GM19395 (cell line): ENCODE measurements around the gene GALNT2.

Source experiments
- ATAC-seq: cut with Tn5 transposase; IDR thresholded peaks from one replicate; pipeline ENCODE4 v1.9.1; 2021; ENCODE audit warnings: mild to moderate bottlenecking, moderate library complexity; ENCODE audit not compliant: unreplicated experiment

Gene GALNT2

DNA sequence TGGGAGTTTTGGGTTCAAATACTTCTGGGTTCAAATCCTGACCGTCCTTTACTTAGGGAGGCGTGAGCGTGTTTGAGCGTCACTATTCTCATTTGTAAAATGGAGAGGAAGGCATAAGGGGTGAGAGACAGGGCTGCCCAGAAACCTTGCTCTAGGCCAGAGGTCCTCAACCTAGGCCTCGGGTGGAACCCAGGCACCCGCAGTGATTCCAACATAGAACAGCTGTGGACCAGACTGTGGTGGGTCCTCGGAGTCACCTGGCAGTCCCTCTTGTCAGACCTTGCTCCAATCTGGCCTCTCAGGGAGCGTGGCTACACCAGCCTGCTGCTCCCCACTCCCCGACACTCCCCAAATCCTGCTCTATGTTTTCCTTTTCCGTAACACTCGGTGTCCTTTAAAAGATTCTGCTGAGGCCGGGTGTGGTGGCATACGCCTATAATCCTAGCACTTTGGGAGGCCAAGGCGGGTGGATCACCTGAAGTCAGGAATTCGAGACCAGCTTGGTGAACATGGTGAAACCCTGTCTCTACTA lies 242.7 kb downstream of the GALNT2 start:
- ATAC-seq, result no peak

DNA sequence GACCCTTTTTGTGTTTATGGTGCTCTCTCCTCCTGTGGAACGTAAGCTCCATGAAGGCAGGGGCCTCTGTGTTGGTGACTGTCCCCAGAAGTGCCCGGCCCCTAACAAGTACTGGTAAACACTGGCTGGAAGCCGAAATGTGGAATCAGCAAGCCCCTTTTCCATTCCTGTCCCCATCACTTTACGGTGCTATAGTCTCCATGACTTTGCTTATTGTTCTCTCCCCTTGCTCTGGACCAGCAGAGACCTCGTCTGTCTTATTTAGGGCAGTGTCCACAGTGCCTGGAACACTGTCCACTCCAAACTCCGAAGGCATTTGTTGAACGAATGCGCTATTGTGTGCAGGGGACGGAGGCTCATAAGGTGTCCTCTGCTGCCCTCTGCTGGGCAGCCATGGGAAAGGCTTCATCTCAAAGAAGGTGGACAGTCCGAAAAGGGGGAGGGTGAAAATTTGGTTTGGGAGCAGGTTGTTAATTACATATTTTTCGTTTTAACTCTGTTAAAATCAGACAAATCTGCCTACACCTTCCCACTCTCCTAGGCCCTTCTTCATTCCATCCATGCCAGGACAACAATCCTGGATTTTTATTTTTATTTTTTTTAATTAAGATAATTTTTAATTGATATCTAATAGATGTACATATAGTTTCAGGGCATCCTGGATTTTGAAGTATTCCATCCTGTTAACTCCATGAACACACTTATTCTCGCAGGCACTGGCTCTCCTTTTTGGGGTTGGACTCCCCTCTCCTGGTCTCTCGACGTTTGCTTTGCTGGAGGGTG lies 243.5 kb downstream of the GALNT2 start:
- ATAC-seq, result peak; percentile 67

DNA sequence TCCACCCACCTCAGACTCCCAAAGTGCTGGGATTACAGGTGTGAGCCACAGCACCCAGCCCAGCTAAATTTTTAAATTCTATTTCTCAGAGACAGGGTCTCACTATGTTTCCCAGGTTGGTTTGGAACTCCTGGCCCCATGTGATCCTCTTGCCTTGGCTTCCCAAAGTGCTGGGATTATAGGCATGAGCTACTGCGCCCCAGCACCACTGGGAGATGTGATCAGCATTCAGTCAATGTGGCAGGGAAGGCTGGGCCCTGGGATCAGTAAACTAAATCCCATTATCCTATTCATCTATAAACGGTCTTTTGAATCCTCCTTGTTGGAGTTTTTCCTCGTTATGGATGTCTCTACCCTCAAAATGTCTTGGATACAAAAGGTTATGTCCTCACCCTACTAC lies 245.6 kb downstream of the GALNT2 start:
- no peak for ATAC-seq

DNA sequence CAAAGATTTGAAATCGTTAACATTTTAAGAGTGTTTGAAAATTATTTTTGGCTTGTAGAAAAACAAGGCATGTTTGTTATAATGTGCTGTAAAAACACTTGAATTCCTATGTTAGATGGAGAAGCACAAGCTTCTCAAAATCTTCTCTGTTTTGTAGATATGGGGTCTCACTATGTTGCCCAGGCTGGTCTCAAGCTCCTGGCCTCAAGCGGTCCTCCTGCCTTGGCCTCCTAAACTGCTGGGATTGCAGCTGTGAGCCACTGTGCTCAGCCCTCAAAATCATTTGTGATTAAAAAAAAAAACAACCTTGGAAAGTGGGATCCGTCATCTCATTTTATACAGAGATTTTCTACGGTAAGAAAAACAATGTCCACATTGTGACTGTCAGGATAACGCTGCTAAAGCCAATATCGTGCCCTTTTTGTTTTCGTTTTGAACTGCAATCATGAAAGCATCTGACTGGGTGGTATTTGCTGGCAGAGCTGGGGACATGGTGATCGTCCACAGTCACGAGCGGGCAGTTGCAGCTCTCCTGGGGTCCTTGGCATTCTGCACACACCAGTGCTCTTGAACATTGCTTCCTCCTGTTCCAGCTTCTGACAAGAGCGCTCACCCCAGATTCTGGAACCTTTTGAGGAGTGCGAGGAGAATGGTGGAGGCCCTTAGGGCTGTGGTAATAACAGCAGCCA lies 246.6 kb downstream of the GALNT2 start:
- ATAC-seq, result no peak

DNA sequence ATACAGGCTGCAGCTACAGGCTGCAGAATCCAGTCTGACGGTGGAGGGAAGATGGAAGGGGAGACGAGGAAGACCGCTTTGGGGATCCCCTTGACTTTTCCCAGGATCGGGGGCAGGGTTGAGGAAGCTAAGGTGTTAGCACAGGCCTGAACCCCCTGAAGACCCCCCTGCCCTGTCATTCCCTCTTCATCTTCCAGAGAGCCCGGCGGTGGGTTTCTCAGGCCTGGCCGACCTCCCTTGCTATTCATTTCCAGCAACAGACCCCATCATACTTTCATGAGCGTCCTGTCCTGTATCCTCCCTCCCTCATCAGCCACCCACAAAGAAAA lies 247.1 kb downstream of the GALNT2 start:
- no peak for ATAC-seq

DNA sequence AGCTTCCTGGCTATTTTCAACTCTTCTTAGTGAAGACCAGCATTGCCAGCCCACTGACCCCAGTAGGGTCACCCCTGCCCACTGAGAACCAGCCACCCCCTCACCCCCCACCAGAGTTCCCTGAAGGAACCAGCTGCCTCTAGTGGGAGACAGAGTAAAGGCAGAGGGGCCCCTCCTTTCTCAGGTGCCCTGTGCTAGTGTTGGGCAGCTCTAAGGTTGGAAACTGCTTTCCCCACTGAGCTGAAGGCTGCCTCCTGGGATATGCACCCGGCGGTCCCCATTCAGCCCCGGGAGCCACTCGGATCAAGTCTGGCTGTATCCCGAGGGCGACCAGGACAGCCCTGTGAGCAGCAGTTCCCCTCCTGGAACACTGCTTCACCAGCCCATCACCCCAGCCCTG lies 248.1 kb downstream of the GALNT2 start:
- ATAC-seq, result no peak

DNA sequence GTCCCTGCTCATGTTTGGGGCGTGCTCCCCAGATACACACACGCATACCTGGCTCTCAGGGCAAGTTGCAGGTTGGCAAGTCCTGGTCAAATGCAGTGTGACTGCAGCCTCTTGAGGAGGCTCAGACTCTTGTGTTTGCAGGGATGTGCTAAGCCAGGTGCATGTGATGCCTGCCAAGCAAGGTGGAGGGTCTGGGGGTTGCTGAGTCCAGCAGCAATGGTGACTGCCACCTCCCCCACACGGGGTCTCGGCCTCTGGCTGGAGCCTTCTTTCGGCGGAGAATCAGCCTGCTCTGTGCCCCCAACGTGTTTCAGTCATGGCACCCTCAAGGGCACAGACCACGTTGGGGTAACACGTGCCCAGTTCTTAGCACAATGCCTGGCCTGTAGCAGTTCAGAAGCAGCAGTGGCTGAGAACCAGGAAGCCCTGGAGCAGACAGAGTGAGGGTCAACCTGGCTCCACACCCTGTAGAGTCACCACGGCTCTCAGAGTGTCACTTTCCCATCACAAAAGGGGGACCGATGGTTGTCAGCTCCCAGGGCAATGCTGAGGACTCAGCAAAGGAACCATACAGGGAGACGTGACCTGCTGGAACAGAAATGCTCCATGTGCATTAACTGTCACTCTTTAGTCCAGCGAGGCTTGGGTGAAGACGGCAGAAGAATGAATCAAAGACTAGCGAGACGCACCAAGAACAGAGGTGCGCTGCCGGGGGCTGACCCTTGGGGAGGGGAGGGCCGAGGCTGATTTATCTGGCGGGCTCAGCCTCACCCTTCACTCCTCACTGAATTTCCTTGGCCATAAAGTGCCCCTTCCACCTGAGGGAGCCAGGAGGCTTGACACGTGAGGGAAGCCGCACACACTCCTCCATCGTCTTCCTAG lies 250.1 kb downstream of the GALNT2 start:
- no peak for ATAC-seq

DNA sequence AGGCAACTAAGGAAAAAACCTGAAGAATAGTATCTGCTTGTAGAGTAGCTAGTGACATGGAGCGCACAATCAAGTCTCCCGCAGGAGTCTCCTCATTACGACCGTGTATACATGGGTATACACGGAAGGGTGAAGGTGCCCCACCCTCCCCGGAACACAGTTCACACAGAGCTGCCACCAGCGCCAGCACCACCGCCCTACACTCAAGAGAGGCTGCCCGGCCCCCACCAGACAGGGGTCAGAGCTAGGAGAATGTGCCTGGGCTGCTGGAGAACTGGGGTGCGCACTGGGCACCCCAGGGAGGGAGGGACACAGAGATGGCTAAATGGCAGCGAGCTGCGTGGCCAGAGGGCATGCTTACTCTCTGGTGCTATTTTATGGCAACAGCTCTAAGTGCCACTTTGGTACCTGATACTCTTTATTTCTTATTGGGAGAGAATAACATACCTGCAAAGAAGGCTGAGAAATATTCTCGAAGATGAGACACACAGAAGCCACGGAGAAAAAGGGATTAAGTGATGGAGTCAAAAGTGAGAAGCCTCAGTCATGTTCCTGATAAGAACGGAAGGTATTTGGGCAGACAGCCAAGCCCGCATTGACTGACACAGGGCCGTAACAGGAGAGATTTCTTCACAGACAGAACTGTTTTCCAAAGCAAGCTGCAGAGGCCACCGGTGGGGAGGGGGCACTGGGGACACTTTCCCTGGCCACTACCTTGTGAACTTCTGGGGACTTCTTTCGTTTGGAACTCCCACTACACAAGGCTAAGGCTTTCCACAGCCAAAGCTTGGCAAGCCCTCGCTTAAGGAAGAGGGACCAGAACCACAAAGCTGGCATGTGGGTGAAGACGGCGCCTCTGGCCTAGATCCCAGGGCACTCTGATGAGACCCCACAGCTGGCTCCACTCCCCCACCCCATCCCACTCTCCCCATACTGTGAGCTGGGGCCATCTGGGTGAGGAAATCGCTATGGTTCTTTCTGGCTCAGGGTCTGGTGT lies 251.1 kb downstream of the GALNT2 start:
- no peak for ATAC-seq

DNA sequence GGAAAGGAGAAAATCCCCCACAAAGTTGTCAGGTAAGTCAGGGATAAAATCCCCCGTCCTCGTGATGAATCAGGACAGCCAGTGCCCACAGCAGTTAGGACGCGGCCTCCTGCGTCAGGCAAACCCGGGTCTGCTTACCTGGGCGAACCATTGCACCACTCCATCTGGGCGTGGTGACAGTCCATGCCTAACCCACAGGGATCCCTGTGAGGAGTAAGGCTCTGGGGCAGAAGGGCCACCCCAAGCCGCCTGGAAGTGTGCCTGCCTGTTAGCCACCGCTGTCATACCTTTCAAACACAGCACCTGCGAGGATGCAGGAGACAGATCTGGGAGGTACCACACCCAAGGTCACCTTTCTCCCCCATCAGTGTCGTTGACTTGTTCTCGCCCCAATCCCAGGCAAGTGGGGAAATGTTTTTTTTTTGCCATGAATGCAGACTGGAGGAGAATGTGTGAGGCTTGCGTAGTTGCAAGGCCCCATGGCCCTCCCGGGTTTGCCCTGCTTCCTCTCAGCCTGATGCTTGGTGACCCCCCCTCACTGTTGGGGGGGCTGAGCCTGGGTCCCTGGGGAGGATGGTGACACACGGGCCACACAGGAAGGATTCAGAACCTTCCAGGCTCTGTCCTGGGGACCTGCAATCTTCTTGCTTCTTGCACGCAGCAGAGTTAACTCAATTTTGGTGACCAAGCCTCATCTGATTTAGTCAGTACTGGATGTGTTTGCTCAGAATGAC lies 252.1 kb downstream of the GALNT2 start:
- no peak for ATAC-seq

DNA sequence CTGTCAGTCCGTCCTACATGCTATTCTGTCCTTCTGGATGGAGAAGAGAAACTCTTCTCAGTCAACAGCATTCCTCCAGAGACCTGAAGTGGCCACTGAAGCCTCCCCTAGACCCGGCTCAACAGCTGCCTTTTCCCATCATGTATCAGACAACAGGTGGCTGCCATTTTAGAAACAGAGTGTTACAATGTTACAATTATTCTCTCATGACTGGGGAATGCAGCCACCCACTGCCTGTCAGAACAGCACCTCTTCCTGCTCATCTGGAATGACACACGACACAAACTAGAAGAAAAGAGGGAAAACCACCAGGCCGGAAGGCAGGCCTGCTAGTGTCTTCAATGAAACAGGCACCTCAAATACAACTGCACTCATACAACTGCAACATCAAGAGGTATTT lies 253.8 kb downstream of the GALNT2 start:
- no peak for ATAC-seq

DNA sequence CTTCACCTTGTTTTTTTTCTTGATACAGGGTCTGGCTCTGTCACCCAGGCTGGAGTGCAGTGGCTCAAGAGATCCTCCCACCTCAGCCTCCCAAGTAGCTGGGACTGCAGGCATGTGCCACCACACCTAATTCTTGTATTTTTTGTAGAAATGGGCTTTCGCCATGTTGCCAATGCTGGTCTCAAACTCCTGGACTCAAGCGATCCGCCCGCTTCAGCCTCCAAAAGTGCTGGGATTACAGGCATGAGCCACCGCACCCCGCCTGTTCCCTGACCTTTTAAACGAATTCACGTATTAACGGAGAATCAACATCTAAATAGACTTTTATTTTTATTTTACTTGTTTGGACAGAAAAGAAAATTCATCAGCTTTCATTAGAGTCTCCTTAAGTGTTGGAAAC lies 254.3 kb downstream of the GALNT2 start:
- no peak for ATAC-seq

DNA sequence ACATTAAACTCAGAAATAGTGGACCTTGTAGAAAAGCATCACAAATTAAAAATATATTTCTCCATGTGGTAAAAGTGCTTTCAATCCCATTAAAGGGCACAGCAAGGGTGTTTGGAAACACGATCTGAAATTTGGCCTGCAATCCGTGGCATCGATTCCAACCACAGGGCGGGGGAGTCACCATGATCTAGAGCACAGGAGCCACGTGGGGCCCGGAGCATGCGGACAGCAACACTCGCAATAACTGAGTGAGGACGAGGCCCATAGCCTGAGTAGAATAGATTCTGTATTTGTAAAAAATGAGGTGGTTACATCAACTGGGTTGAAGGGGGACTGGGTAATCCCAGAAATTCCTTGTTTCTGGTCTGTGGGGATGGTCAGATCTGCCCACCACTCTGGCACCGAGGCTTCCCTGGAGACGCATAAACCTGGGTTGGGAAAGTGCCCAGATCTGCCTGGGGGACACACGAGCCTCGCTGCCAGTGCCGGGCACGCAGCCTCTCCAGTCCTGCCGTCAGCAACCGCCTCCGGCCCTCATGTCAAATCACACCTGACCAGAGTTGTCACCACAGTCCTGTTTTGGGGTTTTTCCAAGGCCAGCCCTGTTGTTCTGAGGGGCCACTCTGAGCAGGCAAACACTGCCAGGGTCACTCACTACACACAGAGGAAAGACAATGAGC lies 254.8 kb downstream of the GALNT2 start:
- no peak for ATAC-seq

DNA sequence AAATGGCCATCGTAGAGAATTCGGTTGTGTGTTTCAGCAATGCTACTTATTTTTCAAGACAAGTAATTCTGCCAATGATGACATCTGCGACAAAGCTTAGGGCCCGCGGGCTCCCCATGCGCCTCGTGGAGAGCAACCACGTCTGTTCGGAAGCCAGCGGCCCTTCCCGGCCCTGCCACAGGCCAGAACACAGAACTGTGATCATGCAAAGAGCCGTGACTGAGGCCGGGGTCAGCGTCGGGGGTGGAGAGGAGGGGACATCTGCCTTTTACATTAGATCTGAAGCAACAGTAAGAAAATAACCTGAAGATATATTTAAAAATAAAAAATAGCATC lies 255.4 kb downstream of the GALNT2 start:
- ATAC-seq, result no peak

DNA sequence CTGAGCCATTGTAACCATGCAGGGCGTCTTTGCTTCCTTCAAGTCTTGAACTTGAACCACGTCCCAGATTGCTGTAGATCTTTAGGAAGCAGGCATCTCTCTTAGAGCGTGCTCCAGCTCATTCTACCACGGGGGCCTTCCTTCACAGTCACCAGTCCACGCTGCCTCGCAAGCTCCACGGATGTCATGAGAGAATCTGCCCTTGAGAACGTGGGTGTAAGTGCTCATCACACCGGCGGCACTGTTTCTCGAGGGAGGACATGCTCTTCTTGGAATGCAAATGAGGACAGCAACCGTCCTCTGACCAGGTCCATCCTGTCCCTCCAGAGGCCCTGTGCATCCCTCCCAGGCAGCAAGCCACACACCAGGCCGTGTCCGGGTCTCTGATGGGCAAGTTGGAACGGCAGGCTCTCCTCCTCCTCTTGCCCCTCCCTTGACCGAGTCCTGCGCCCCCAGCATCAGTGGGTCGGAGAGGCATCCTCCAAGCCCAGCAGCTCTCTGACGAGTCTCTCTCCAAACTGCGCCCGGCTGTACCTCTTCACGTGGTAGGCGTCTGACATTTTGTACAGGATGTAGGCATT lies 256.0 kb downstream of the GALNT2 start:
- ATAC-seq, result no peak

DNA sequence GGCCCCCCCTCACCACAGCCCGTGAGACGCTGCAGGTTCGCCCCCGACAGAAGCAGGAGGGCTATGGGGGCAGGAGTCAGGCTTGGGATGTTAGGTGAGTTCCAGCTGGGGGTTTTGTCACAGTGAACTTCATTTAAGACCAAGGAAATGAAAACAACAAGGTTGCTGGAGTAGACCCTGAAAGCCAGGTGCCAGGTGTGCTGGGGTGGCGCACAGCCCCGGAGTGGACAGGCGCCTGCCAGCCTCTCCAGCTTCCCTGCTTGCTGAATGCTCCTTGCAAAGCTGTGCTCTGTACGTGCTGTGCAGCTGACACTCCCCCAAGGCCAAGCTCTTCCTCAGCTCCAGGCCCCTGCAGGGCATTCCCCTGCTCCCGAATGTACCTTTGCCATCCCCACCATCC lies 256.6 kb downstream of the GALNT2 start:
- no peak for ATAC-seq

DNA sequence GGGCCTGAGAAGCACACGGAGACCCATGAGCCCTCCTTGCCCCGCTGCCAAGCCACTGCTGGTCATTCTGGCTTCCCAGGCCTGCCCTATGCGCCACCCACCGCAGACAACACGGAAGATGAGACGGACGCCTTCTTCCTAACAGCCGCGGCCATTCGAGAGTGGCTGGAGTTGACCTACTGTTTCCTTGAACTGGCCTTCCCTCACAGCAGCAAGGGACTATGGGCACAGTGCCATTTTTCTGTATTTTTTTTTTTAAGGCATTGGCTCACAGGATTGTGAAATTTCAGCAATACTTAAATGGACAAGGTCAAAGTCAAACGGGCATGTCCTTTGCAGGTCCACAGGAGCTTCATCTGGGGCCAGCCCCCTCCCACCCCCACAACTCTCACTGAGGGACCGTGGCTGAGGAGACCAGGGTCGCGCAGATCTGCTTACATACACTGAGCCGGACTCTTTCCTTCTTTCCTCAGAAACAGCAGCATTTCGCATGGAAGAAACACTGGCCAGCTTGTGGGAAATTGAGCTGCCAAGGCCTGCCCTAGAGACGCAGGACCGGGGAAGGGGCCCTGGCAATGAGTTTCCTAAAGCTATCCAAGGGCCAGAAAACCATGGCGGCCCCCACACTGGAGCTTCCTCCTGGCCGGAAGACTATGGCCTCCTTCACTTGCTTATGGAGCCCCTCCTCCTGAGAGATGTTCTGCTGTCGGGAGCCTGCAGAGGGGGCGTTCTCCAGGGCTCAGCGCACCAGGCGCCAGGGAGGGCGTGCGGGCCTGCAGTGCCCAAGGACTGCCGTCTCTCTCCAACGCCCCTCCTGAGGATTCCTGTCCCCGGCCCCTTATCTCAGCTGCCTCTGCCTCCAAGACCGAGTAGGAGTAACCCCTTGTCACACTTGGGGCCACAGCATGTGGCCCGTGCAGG lies 260.2 kb downstream of the GALNT2 start:
- ATAC-seq, result no peak

DNA sequence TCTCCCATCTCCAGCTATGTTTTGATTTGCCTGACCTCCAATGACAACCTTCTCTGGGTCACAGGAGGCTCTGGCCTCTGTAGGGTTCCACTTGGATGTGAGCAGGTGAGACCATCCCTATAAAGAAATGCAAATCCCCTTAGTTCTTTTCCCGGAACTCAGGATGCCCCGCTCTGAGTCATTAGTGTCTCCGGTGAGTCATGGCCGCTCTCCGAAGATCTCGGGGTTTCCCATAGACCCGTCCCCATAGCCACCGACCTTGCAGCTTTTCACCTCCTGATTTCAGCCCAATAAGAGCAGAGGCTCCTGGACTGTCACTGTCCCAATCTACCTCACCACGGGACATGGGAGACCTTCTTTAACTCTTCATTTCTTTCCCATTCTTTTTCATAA lies 260.9 kb downstream of the GALNT2 start:
- no peak for ATAC-seq
